ENCODE measurements around the gene GLRA1.

GLRA1 gene

GRCh38 chr5:151947931-151948608 lies 23.4 kb upstream of the GLRA1 start:
- H3K27ac Mint-ChIP-seq = no peak overlapping the region
- H3K4me1 Mint-ChIP-seq (ENCODE audit: low read depth) = no peaks in the 10 kb centered on the region

DNA sequence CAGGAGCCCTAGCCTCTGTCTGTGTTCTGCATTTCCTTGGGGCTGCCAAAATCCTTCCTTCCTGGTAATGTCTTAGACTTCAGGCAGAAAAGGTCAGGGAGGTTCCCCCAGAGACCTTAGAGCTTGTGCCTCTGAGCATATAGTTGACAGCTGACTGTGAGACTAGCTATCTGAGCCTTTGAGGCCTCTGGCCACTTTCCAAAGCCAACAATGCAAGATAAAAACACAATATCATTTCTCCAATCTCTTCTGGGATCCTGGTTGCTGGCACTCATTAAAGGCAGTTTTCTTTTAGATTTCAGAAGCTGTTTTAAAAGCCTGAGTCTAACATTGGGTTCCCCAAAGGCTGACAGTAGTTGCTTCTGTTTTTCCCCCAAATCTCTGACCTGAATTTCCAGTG lies 13.2 kb upstream of the GLRA1 start:
- no peak overlapping the region for H3K4me3 Mint-ChIP-seq
- no peaks in the 10 kb centered on the region for H3K36me3 Mint-ChIP-seq (ENCODE audit: low read depth)
- intact Hi-C loops (cut with micrococcal nuclease) = no loop called here
- peaks cover 14% of the 10 kb centered on the region for H3K9me3 Mint-ChIP-seq
- H3K27me3 Mint-ChIP-seq = no peaks in the 10 kb centered on the region
- no peak overlapping the region for H3K27ac Mint-ChIP-seq
- H3K4me1 Mint-ChIP-seq (ENCODE audit: low read depth) = no peaks in the 10 kb centered on the region

More at GRCh38 chr5:151947931-151948608, 23.4 kb upstream of the GLRA1 start:
- Mint-ChIP-seq H3K9me3 (no peaks in the 10 kb centered on the region), H3K27me3 (no peaks in the 10 kb centered on the region), H3K4me3 (no peak overlapping the region), H3K36me3 (ENCODE audit: low read depth) (no peaks in the 10 kb centered on the region)
- intact Hi-C loops (cut with micrococcal nuclease) = no loop called here

GRCh38 chr5:151935135-151935695 lies 10.6 kb upstream of the GLRA1 start:
- Mint-ChIP-seq H3K9me3 (peaks cover 32% of the 10 kb centered on the region), H3K4me1 (ENCODE audit: low read depth) (no peaks in the 10 kb centered on the region), H3K27me3 (no peaks in the 10 kb centered on the region), H3K27ac (no peak overlapping the region), H3K36me3 (ENCODE audit: low read depth) (no peaks in the 10 kb centered on the region), H3K4me3 (no peak overlapping the region)
- intact Hi-C loops (cut with micrococcal nuclease) = no loop called here

GRCh38 chr5:151931260-151931659 lies 6.6 kb upstream of the GLRA1 start:
- intact Hi-C loops (cut with micrococcal nuclease) = no loop called here
- no peaks in the 10 kb centered on the region for H3K36me3 Mint-ChIP-seq (ENCODE audit: low read depth)
- H3K27me3 Mint-ChIP-seq = no peaks in the 10 kb centered on the region
- no peak overlapping the region for H3K27ac Mint-ChIP-seq
- H3K4me3 Mint-ChIP-seq = no peak overlapping the region
- H3K9me3 Mint-ChIP-seq = peaks cover 40% of the 10 kb centered on the region
- no peaks in the 10 kb centered on the region for H3K4me1 Mint-ChIP-seq (ENCODE audit: low read depth)

DNA sequence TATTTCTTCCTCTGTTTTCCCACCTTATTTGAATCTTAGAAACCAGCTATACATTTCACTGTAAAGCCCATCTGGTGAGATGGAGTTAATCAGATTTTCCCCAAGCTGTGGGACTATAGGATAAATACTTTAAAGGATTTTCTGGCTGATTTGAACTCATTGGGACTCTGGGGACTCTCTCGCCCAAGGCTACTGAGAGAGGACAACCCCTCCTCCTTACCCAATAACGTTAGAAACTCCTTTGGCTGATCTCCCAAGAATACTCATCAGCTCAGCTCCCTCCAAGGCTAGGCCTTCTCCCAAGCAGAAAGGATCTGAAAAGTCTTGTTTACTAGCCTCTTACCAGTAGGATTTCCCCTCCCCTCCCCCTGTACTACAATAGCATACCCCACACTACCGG lies 1.5 kb upstream of the GLRA1 start:
- Mint-ChIP-seq H3K36me3 (ENCODE audit: low read depth) (no peaks in the 10 kb centered on the region), H3K27ac (no peak overlapping the region), H3K9me3 (peaks cover 10% of the 10 kb centered on the region), H3K4me3 (no peak overlapping the region), H3K4me1 (ENCODE audit: low read depth) (no peaks in the 10 kb centered on the region), H3K27me3 (peaks cover 13% of the 10 kb centered on the region)
- intact Hi-C loops (cut with micrococcal nuclease) = no loop called here

DNA sequence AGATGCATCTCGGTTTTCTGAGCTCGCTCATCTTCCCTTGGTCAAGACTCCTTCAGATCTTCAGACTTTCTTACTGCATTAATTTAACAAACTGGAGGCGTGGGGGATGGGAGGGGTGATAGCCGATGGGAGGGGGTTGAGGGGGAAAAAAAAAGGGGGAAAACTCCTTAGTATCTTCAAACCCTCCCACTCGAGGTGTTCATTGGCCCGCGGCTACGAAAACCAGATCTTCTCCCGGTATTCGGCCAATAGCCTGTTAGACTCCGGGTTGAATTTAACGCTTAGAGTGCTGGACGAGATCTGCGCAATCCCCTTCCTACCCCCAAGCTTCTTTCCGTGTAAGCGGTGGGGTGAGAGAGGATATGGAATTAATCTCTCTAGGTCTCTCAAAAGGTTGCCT lies 689 bp upstream of the GLRA1 start:
- H3K36me3 Mint-ChIP-seq (ENCODE audit: low read depth) = no peaks in the 10 kb centered on the region
- no peaks in the 10 kb centered on the region for H3K4me1 Mint-ChIP-seq (ENCODE audit: low read depth)
- peaks cover 9% of the 10 kb centered on the region for H3K9me3 Mint-ChIP-seq
- H3K27ac Mint-ChIP-seq = no peak overlapping the region
- no peak overlapping the region for H3K4me3 Mint-ChIP-seq
- H3K27me3 Mint-ChIP-seq = peaks cover 13% of the 10 kb centered on the region
- intact Hi-C loops (cut with micrococcal nuclease) = no loop called here

GRCh38 chr5:151923866-151924476 lies 680 bp downstream of the GLRA1 start:
- Mint-ChIP-seq H3K36me3 (ENCODE audit: low read depth) (no peaks in the 10 kb centered on the region), H3K9me3 (no peaks in the 10 kb centered on the region), H3K4me1 (ENCODE audit: low read depth) (no peaks in the 10 kb centered on the region), H3K4me3 (no peak overlapping the region), H3K27me3 (peaks cover 13% of the 10 kb centered on the region), H3K27ac (no peak overlapping the region)
- intact Hi-C loops (cut with micrococcal nuclease) = no loop called here

DNA sequence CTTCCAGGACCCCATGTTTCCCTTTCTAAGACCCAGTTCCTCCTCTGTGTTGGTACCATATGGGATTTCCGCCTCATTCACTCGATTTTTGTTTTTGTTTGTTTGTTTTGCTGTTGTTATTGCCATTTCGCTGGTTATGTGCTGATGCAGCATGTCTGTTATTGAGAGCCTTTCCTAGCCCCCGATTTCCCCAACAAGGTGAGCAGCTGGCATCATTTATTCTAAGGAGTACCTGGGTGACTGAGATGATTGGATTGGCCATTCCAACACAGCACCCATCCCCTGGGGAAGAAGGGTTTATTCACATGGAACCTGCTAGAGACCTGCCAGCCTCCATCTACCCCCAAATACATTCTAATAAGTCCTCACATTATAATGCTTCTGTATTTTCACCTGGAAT lies 2.7 kb downstream of the GLRA1 start:
- Mint-ChIP-seq H3K9me3 (no peaks in the 10 kb centered on the region), H3K27me3 (peaks cover 13% of the 10 kb centered on the region), H3K4me3 (no peak overlapping the region), H3K4me1 (ENCODE audit: low read depth) (no peaks in the 10 kb centered on the region), H3K36me3 (ENCODE audit: low read depth) (no peaks in the 10 kb centered on the region), H3K27ac (no peak overlapping the region)
- intact Hi-C loops (cut with micrococcal nuclease) = no loop called here

DNA sequence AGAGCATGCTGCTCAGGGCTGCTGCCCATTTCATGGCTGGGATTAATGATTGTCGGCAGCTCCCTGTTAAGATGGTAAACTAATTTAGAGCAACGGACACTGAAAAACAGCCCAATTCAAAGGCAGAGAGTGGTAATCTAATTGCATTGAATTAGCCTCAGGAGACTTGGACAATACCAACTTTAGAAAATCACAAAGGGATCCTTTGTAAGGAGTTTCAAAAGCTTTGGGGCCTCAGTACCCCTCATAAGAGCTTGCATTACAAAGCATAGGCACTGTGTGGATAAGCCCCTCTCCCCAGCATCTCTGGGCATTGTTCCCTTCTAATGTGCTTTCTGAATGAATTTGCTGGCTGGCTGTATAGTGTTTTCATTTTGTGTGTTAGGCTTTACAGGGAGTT lies 6.7 kb downstream of the GLRA1 start:
- Mint-ChIP-seq H3K27ac (no peak overlapping the region), H3K36me3 (ENCODE audit: low read depth) (no peaks in the 10 kb centered on the region), H3K9me3 (no peaks in the 10 kb centered on the region), H3K27me3 (peaks cover 1% of the 10 kb centered on the region), H3K4me3 (no peak overlapping the region), H3K4me1 (ENCODE audit: low read depth) (no peaks in the 10 kb centered on the region)
- intact Hi-C loops (cut with micrococcal nuclease) = no loop called here

DNA sequence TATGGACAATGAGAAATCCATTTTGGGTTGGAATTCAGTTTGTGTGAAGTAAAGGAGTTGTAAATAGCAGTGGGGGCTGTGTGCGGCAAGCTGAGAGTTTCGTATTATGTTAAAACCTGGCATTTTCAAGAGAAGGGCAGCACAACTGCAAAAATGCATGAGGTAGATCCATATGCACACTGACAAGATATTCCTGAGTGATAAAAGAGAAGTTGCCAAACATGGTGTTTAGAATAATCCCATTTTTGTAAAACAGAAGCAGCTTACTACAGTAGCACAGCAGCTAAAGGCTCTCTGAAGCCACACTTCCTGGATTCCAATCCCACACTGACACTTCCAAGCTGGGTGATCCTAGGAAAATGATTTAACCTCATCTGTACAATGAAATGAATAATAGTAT lies 11.2 kb downstream of the GLRA1 start:
- H3K27me3 Mint-ChIP-seq = peaks cover 1% of the 10 kb centered on the region
- no peak overlapping the region for H3K4me3 Mint-ChIP-seq
- intact Hi-C loops (cut with micrococcal nuclease) = no loop called here
- H3K9me3 Mint-ChIP-seq = no peaks in the 10 kb centered on the region
- no peaks in the 10 kb centered on the region for H3K4me1 Mint-ChIP-seq (ENCODE audit: low read depth)
- H3K36me3 Mint-ChIP-seq (ENCODE audit: low read depth) = no peaks in the 10 kb centered on the region
- no peak overlapping the region for H3K27ac Mint-ChIP-seq

GRCh38 chr5:151912360-151912759 lies 12.3 kb downstream of the GLRA1 start:
- no peaks in the 10 kb centered on the region for H3K4me1 Mint-ChIP-seq (ENCODE audit: low read depth)
- H3K36me3 Mint-ChIP-seq (ENCODE audit: low read depth) = no peaks in the 10 kb centered on the region
- H3K27ac Mint-ChIP-seq = no peak overlapping the region
- no peak overlapping the region for H3K4me3 Mint-ChIP-seq
- no peaks in the 10 kb centered on the region for H3K9me3 Mint-ChIP-seq
- intact Hi-C loops (cut with micrococcal nuclease) = no loop called here
- H3K27me3 Mint-ChIP-seq = peaks cover 1% of the 10 kb centered on the region

- H3K36me3 Mint-ChIP-seq (ENCODE audit: low read depth) = no peaks in the 10 kb centered on the region
- peaks cover 1% of the 10 kb centered on the region for H3K27me3 Mint-ChIP-seq
- no peaks in the 10 kb centered on the region for H3K9me3 Mint-ChIP-seq
- no peaks in the 10 kb centered on the region for H3K4me1 Mint-ChIP-seq (ENCODE audit: low read depth)
- no peak overlapping the region for H3K4me3 Mint-ChIP-seq
- intact Hi-C loops (cut with micrococcal nuclease) = no loop called here
- H3K27ac Mint-ChIP-seq = no peak overlapping the region
These were observed 13.6 kb downstream of the GLRA1 start for GRCh38 chr5:151911011-151911410.

DNA sequence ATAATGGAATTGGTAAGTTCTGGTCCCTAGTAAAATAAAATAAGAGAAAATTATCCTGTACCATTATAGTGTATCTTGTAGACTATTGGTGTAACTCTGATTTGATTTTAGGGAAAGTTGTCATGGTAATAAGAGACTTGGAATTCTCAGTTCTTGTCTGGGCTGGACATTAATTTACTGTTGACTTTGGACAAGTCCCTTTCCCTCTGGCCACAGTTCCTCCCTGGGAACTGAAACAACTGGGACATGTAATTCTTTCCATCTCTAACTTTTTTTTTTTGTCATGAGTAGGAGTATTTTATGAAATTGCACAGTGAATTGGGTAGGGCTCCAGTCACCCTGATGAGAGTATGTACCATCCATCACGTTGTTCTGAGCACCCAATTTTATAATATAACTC lies 15.0 kb downstream of the GLRA1 start:
- no peaks in the 10 kb centered on the region for H3K9me3 Mint-ChIP-seq
- H3K36me3 Mint-ChIP-seq (ENCODE audit: low read depth) = no peaks in the 10 kb centered on the region
- no peak overlapping the region for H3K4me3 Mint-ChIP-seq
- intact Hi-C loops (cut with micrococcal nuclease) = no loop called here
- no peaks in the 10 kb centered on the region for H3K4me1 Mint-ChIP-seq (ENCODE audit: low read depth)
- peaks cover 1% of the 10 kb centered on the region for H3K27me3 Mint-ChIP-seq
- H3K27ac Mint-ChIP-seq = no peak overlapping the region

DNA sequence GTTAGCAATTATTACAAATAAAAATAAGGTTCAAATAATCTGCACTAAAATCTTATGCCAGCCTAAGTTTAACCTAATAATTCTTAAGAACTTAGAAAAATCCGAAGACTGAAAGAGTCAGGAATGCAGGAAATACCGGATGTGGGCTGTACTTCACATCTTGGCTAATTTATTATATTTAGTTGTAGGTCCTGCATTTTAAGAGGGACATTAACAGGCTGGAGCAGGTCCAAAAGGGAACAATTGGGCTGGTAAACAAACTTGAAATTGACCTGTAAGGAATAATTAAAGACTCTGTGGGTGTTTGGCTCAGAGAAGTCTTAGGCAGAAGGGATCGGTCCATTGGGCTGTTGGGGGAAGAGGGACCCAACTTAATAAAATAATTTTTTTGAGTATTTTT lies 18.4 kb downstream of the GLRA1 start:
- Mint-ChIP-seq H3K27me3 (peaks cover 3% of the 10 kb centered on the region), H3K36me3 (ENCODE audit: low read depth) (no peaks in the 10 kb centered on the region), H3K4me3 (no peak overlapping the region), H3K27ac (no peak overlapping the region), H3K9me3 (no peaks in the 10 kb centered on the region), H3K4me1 (ENCODE audit: low read depth) (no peaks in the 10 kb centered on the region)
- intact Hi-C loops (cut with micrococcal nuclease) = no loop called here

GRCh38 chr5:151905557-151905961 lies 19.1 kb downstream of the GLRA1 start:
- H3K27me3 Mint-ChIP-seq = peaks cover 3% of the 10 kb centered on the region
- no peaks in the 10 kb centered on the region for H3K9me3 Mint-ChIP-seq
- H3K4me3 Mint-ChIP-seq = no peak overlapping the region
- H3K27ac Mint-ChIP-seq = no peak overlapping the region
- intact Hi-C loops (cut with micrococcal nuclease) = no loop called here
- H3K4me1 Mint-ChIP-seq (ENCODE audit: low read depth) = no peaks in the 10 kb centered on the region
- no peaks in the 10 kb centered on the region for H3K36me3 Mint-ChIP-seq (ENCODE audit: low read depth)
